Measurements from ENCODE around the gene HECTD1.
"Not testable (repeated sequence)": the region's sequence is repeated elsewhere in the genome, so short reads cannot be mapped to it uniquely, and the experiment has no call there.

The HECTD1 gene

GRCh38 chr14:31069343-31069742 lies 138.2 kb downstream of the HECTD1 start:
- DNase-seq (ENCODE audit: insufficient read length) (no peak), FAIRE-seq (no peak)
- TF ChIP-seq TAF1 (IDR thresholded peaks at IDR 0.05; ENCODE audit: borderline replicate concordance, low read depth, low read length) = no peak
- no peak for TF ChIP-seq POLR2A (IDR thresholded peaks at IDR 0.05; ENCODE audit: low read depth, low read length)
- TF ChIP-seq POLR2AphosphoS5 (IDR thresholded peaks at IDR 0.05; ENCODE audit: low read depth, low read length) = no peak

- no peak for DNase-seq (ENCODE audit: insufficient read length)
- FAIRE-seq = no peak
- TF ChIP-seq POLR2AphosphoS5 (IDR thresholded peaks at IDR 0.05; ENCODE audit: low read depth, low read length) = no peak
- no peak for TF ChIP-seq POLR2A (IDR thresholded peaks at IDR 0.05; ENCODE audit: low read depth, low read length)
- no peak for TF ChIP-seq TAF1 (IDR thresholded peaks at IDR 0.05; ENCODE audit: borderline replicate concordance, low read depth, low read length)
These were observed 139.4 kb downstream of the HECTD1 start for GRCh38 chr14:31068235-31068634.

DNA sequence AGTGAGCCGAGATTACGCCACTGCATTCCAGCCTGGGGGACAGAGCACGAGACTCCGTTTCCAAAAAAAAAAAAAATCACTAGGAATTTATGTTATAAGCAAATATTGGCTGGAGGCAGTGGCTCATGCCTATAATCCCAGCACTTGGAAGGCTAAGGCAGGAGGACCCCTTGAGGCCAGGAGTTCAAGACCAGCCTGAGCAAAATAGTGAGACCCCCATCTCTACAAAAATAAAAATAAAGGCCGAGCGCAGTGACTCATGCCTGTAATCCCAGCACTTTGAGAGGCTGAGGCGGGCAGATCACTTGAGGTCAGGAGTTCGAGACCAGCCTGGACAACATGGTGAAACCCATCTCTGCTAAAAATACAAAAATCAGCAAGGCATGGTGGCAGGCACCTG lies 144.7 kb downstream of the HECTD1 start:
- FAIRE-seq; DNase-seq (ENCODE audit: insufficient read length): not testable (repeated sequence)

GRCh38 chr14:31060253-31060875 lies 147.2 kb downstream of the HECTD1 start:
- no peak for FAIRE-seq
- no peak for DNase-seq (ENCODE audit: insufficient read length)
- TF ChIP-seq POLR2A (IDR thresholded peaks at IDR 0.05; ENCODE audit: low read depth, low read length) = no peak
- TF ChIP-seq POLR2AphosphoS5 (IDR thresholded peaks at IDR 0.05; ENCODE audit: low read depth, low read length) = no peak
- no peak for TF ChIP-seq TAF1 (IDR thresholded peaks at IDR 0.05; ENCODE audit: borderline replicate concordance, low read depth, low read length)

DNA sequence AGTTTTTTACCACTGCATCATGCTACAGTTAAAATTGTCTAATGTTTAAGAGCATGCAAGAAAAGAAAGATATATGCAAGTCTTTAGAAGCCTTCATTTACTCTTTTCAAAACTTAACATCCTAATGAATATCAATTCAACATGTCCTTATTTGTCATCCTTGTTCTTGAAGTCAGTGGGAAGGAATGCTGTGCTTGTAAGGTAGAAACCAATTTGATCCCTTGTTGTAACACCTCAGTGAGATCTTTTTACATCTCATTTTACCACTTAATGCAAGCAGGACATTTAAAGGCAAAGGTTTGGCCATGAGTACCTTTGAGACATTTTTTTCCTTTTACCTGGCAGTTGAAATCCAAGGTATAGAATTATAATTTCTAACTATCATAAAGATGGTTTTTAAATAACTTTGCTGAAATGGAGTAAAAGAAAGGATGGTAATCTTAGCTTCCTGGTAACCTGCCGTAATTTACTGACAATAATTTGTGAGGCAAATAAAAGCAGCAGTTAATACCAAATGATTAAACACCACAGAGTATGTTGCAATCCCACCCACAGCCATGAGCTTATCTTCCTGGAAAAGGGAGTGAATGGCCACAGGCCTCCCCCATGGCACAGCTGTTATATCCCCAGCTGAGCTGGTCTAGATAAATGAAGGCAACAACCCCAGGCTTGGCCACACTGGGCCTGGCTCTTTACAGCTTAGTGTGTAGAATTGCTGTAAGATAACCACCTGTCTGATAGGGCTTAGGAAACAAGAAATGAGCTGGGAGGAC lies 148.3 kb downstream of the HECTD1 start:
- TF ChIP-seq POLR2AphosphoS5 (IDR thresholded peaks at IDR 0.05; ENCODE audit: low read depth, low read length) (no peak), POLR2A (IDR thresholded peaks at IDR 0.05; ENCODE audit: low read depth, low read length) (no peak), TAF1 (IDR thresholded peaks at IDR 0.05; ENCODE audit: borderline replicate concordance, low read depth, low read length) (no peak)
- DNase-seq (ENCODE audit: insufficient read length) (no peak), FAIRE-seq (no peak)

- FAIRE-seq (no peak), DNase-seq (ENCODE audit: insufficient read length) (no peak)
- TF ChIP-seq POLR2A (IDR thresholded peaks at IDR 0.05; ENCODE audit: low read depth, low read length) = no peak
- no peak for TF ChIP-seq TAF1 (IDR thresholded peaks at IDR 0.05; ENCODE audit: borderline replicate concordance, low read depth, low read length)
- TF ChIP-seq POLR2AphosphoS5 (IDR thresholded peaks at IDR 0.05; ENCODE audit: low read depth, low read length) = no peak
These were observed 149.8 kb downstream of the HECTD1 start for GRCh38 chr14:31057701-31058364.

GRCh38 chr14:31057035-31057434 lies 150.6 kb downstream of the HECTD1 start:
- no peak for DNase-seq (ENCODE audit: insufficient read length)
- TF ChIP-seq POLR2AphosphoS5 (IDR thresholded peaks at IDR 0.05; ENCODE audit: low read depth, low read length) = no peak
- no peak for TF ChIP-seq POLR2A (IDR thresholded peaks at IDR 0.05; ENCODE audit: low read depth, low read length)
- TF ChIP-seq TAF1 (IDR thresholded peaks at IDR 0.05; ENCODE audit: borderline replicate concordance, low read depth, low read length) = no peak
- FAIRE-seq = no peak

GRCh38 chr14:31052905-31053586 lies 154.5 kb downstream of the HECTD1 start:
- not testable (repeated sequence) for FAIRE-seq

DNA sequence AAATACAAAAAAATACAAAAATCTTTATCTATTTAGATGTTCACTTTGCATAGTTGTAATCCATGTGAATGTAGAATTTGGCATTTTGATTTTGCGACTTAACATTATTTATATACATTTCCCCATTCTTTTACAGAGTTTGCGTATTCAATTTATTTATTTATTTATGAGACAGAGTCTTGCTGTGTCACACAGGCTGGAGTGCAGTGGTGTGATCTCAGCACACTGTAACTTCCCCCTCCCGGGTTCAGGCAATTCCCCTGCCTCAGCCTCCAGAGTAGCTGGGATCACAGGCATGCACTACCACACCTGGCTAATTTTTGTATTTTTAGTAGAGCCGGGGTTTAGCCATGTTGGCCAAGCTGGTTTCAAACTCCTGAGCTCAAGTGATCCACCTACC lies 156.1 kb downstream of the HECTD1 start:
- DNase-seq (ENCODE audit: insufficient read length) (no peak), FAIRE-seq (no peak)
- TF ChIP-seq POLR2AphosphoS5 (IDR thresholded peaks at IDR 0.05; ENCODE audit: low read depth, low read length) (no peak), POLR2A (IDR thresholded peaks at IDR 0.05; ENCODE audit: low read depth, low read length) (no peak), TAF1 (IDR thresholded peaks at IDR 0.05; ENCODE audit: borderline replicate concordance, low read depth, low read length) (no peak)

More at GRCh38 chr14:31052905-31053586, 154.5 kb downstream of the HECTD1 start:
- DNase-seq (ENCODE audit: insufficient read length) = not testable (repeated sequence)

DNA sequence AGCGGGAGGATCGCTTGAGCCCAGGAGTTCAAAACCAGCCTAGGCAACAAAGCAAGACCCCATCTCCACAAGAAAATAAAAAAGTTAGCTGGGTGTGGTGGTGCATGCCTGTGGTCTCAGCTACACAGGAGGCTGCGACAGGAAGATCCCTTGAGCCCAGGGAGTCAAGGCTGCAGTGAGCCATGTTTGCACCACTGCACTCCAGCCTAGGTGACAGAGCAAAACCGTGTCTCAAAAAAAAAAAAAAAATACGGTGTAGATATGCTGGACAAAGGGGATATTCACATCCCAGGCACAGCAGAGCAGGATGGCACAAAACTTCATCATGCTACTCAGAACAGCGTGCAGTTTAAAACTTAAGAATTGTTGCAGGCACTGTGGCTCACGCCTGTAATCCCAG lies 156.6 kb downstream of the HECTD1 start:
- DNase-seq (ENCODE audit: insufficient read length) (no peak), FAIRE-seq (no peak)
- no peak for TF ChIP-seq TAF1 (IDR thresholded peaks at IDR 0.05; ENCODE audit: borderline replicate concordance, low read depth, low read length)
- TF ChIP-seq POLR2AphosphoS5 (IDR thresholded peaks at IDR 0.05; ENCODE audit: low read depth, low read length) = no peak
- TF ChIP-seq POLR2A (IDR thresholded peaks at IDR 0.05; ENCODE audit: low read depth, low read length) = no peak
